B cell (primary cell): ENCODE results near the gene GRIP1. TPM values are rescaled to one million over a fixed set of nuclear protein-coding genes. Genes with fewer than 3 reads are reported as not detected.

Experiments
- ATAC-seq: fragments of 200-7000 bp; cut with Tn5 transposase; one replicate; pipeline ENCODE4 v1.10.0; 2021; ENCODE audit warnings: low read depth, mild to moderate bottlenecking, moderate number of reproducible peaks, moderate library complexity
- CTCF ChIA-PET: fragments of 350-600 bp; sonication (Branson Sonifier 250); formaldehyde crosslinking; loops from one replicate; lab custom pipeline; 2021; ENCODE audit warnings: antibody characterized with exemption, inconsistent platforms; lab: Charles Lee
- POLR2A ChIA-PET: fragments of 350-600 bp; sonication (Branson Sonifier 250); formaldehyde crosslinking; loops from one replicate; lab custom pipeline; 2021; ENCODE audit warnings: antibody characterized with exemption; lab: Charles Lee
- DNase-seq: peaks from one replicate; pipeline ENCODE4 v3.0.0; 2013
- H2AFZ ChIP-seq: 2 replicates; pipeline ENCODE4 v1.6.1; 2012; ENCODE audit warnings: mild to moderate bottlenecking, low read depth, low read length; ENCODE audit not compliant: insufficient read depth, poor library complexity, severe bottlenecking
- H3K27ac ChIP-seq, 2 donors: 1 replicate in 1 of 2; 2 replicates in 1 of 2; pipeline ENCODE4 v1.5.1; 2012 to 2013; ENCODE audit warnings: low read length in 2 of 2, mild to moderate bottlenecking in 2 of 2, moderate library complexity in 1 of 2
- H3K27me3 ChIP-seq, 4 experiments: fragments of 200-600 bp in 1 of 4; sonication (generic) in 1 of 4; replicated peaks in 1 of 4; 1 replicate in 2 of 4; 2 replicates in 2 of 4; pipeline versions ENCODE4 v1.6.1 to v1.7.0; 2013 to 2016; ENCODE audit warnings: low read length in 3 of 4, mild to moderate bottlenecking in 2 of 4, mixed read lengths in 1 of 4, moderate library complexity in 1 of 4; ENCODE audit not compliant: insufficient read depth in 4 of 4, control insufficient read depth in 3 of 4; ENCODE audit errors: control extremely low read depth in 1 of 4
- H3K36me3 ChIP-seq, 2 experiments: replicated peaks in 1 of 2; 1 replicate in 1 of 2; 2 replicates in 1 of 2; pipeline versions ENCODE4 v1.6.1 to v1.7.1; 2013; ENCODE audit warnings: low read length in 1 of 2; ENCODE audit not compliant: insufficient read depth in 2 of 2, control insufficient read depth in 1 of 2; ENCODE audit errors: control extremely low read depth in 1 of 2, extremely low read depth in 1 of 2
- H3K4me1 ChIP-seq, 2 donors: fragments of 200-600 bp in 1 of 2; sonication (generic) in 1 of 2; 1 replicate in 1 of 2; 2 replicates in 1 of 2; pipeline versions ENCODE4 v1.5.1 to v1.6.1; 2013 to 2017; ENCODE audit warnings: low read length in 2 of 2; ENCODE audit not compliant: control insufficient read depth in 2 of 2, insufficient read depth in 2 of 2
- H3K4me2 ChIP-seq: replicated peaks from 2 replicates; pipeline ENCODE3; 2012; ENCODE audit warnings: mild to moderate bottlenecking, low read depth, low read length; ENCODE audit not compliant: poor library complexity, severe bottlenecking
- H3K4me3 ChIP-seq, 5 experiments: fragments of 200-600 bp in 1 of 5; sonication (generic) in 1 of 5; 1 replicate in 3 of 5; 2 replicates in 2 of 5; pipeline versions ENCODE4 v1.5.1 to v1.7.0; 2011 to 2016; ENCODE audit warnings: low read length in 4 of 5, mild to moderate bottlenecking in 4 of 5, low read depth in 2 of 5, control low read depth in 1 of 5, moderate library complexity in 1 of 5; ENCODE audit not compliant: insufficient read depth in 1 of 5; ENCODE audit errors: control extremely low read depth in 1 of 5, extremely low read depth in 1 of 5
- H3K79me2 ChIP-seq: fragments of 200-600 bp; sonication (generic); one replicate; pipeline ENCODE4 v1.6.0; 2016; ENCODE audit warnings: low read length; ENCODE audit not compliant: control insufficient read depth, insufficient read depth
- H3K9ac ChIP-seq: fragments of 200-600 bp; sonication (generic); 2 replicates; pipeline ENCODE4 v1.6.1; 2017; ENCODE audit warnings: mild to moderate bottlenecking, low read length, moderate library complexity
- H3K9me3 ChIP-seq, 3 donors: one replicate each; pipeline versions ENCODE4 v1.6.1 to v1.7.1; 2013; ENCODE audit warnings: low read length in 2 of 3; ENCODE audit not compliant: control insufficient read depth in 2 of 3, insufficient read depth in 1 of 3; ENCODE audit errors: control extremely low read depth in 1 of 3
- H4K20me1 ChIP-seq: 2 replicates; pipeline ENCODE4 v1.6.0; 2012; ENCODE audit warnings: mild to moderate bottlenecking, low read length; ENCODE audit not compliant: insufficient read depth, control insufficient read depth, poor library complexity, severe bottlenecking
- H3K27ac Mint-ChIP-seq: one replicate; pipeline ENCODE4 v1.8.0; 2021; ENCODE audit warnings: mixed read lengths
- H3K27me3 Mint-ChIP-seq: one replicate; pipeline ENCODE4 v1.8.0; 2021; ENCODE audit warnings: mixed read lengths
- H3K4me1 Mint-ChIP-seq: one replicate; pipeline ENCODE4 v1.8.0; 2021; ENCODE audit warnings: mixed read lengths
- H3K4me3 Mint-ChIP-seq: one replicate; pipeline ENCODE4 v1.8.0; 2021; ENCODE audit warnings: mixed read lengths
- H3K9me3 Mint-ChIP-seq: one replicate; pipeline ENCODE4 v1.8.0; 2022; ENCODE audit warnings: mixed read lengths; ENCODE audit not compliant: insufficient read depth
- CTCF ChIP-seq: fragments of 200-600 bp; IDR thresholded peaks from one replicate; pipeline ENCODE4 v1.8.0; 2022; ENCODE audit warnings: antibody characterized with exemption, mild to moderate bottlenecking
- EZH2 ChIP-seq: IDR thresholded peaks from 2 replicates; pipeline ENCODE4 v1.6.1; 2012; ENCODE audit warnings: borderline replicate concordance, low read depth, mild to moderate bottlenecking, moderate library complexity, low read length; ENCODE audit not compliant: insufficient read depth, poor library complexity, severe bottlenecking
- WGBS: methylation state at CpG from one replicate; pipeline ENCODE4 v1.1.5; 2013; ENCODE audit warnings: missing lambda C conversion rate; ENCODE audit not compliant: insufficient coverage; 5-methylcytosine and 5-hydroxymethylcytosine counted together
- intact Hi-C: fragments of 100-400 bp; cut with micrococcal nuclease; formaldehyde crosslinking; loops from one replicate; pipeline ENCODE4 v1.10.0; 2022
- polyA plus RNA-seq: library from polyadenylated mRNA; depleted of rRNA; stranded (reverse); fragments of >200 nt; gene quantifications from 2 replicates; pipeline ENCODE4 v1.2.3, GENCODE V29; 2012
- total RNA-seq, 2 donors: library from RNA; stranded (reverse); fragments of 120-200 nt in 1 of 2; gene quantifications; 1 replicate in 1 of 2; 2 replicates in 1 of 2; pipeline versions ENCODE4 v1.2.3 to v1.2.4, GENCODE V29; 2013 to 2022

The GRIP1 gene
- total and polyA plus RNA-seq, 2 donors (not counting 1 experiment from before 2014, with no cell fraction given), result 0.22 TPM; not detected in 1

GRCh38 chr12:66590275-66590985 is 88.4 kb downstream of the GRIP1 start:
- WGBS, result no CpG with 5 or more reads among the region's 2 CpGs
- Histone ChIP-seq H3K4me2 (no peak overlapping the region), H3K27ac (no peak overlapping the region), H3K9ac (no peak overlapping the region), H3K9me3 (peaks cover 0 to 1% (median 0%) of the 10 kb centered on the region in 3 donors), H4K20me1 (no peaks in the 10 kb centered on the region), H3K4me1 (no peaks in the 10 kb centered on the region), H3K4me3 (no peak overlapping the region), H3K27me3 (no peaks in the 10 kb centered on the region), H3K36me3 (no peaks in the 10 kb centered on the region), H2AFZ (no peak overlapping the region), H3K79me2 (no peaks in the 10 kb centered on the region)
- H3K27ac Mint-ChIP-seq, result no peak overlapping the region
- H3K9me3 Mint-ChIP-seq, result no peaks in the 10 kb centered on the region
- no peak for ATAC-seq
- no peak overlapping the region for H3K4me3 Mint-ChIP-seq
- ChIA-PET POLR2A (no interaction called here), CTCF (no interaction called here)
- H3K4me1 Mint-ChIP-seq, result peaks cover 4% of the 10 kb centered on the region
- intact Hi-C loops, result no loop called here
- no peaks in the 10 kb centered on the region for H3K27me3 Mint-ChIP-seq
- DNase-seq, result no peak
- no peak for TF ChIP-seq EZH2
- TF ChIP-seq CTCF, result no peak

- H3K36me3 ChIP-seq, result no peaks in the 10 kb centered on the region
- Mint-ChIP-seq H3K27ac (no peak overlapping the region), H3K27me3 (no peaks in the 10 kb centered on the region), H3K9me3 (no peaks in the 10 kb centered on the region), H3K4me1 (peaks cover 4% of the 10 kb centered on the region), H3K4me3 (peak overlapping the region; percentile 26)
- TF ChIP-seq EZH2 (no peak), CTCF (no peak)
- no peak overlapping the region for H3K27ac ChIP-seq
- ChIA-PET CTCF (no interaction called here), POLR2A (no interaction called here)
- H3K9ac ChIP-seq, result no peak overlapping the region
- no peaks in the 10 kb centered on the region for H3K79me2 ChIP-seq
- H4K20me1 ChIP-seq, result no peaks in the 10 kb centered on the region
- H3K4me1 ChIP-seq, result no peaks in the 10 kb centered on the region
- H3K4me3 ChIP-seq, result no peak overlapping the region
- DNase-seq (peak; percentile 7), ATAC-seq (no peak)
- no peaks in the 10 kb centered on the region for H3K27me3 ChIP-seq
- intact Hi-C loops, result no loop called here
- H3K4me2 ChIP-seq, result peak overlapping the region; percentile 39
- H3K9me3 ChIP-seq, result peaks cover 0 to 1% (median 0%) of the 10 kb centered on the region in 3 donors
- 14% methylated on average over 2 of the region's 3 CpGs for WGBS
- peak overlapping the region; percentile 60 for H2AFZ ChIP-seq
Measured at GRCh38 chr12:66589095-66589494, 89.8 kb downstream of the GRIP1 start.
